ENCODE results near the gene ALKBH5. TPM values are rescaled to one million over a fixed set of nuclear protein-coding genes. Genes with fewer than 3 reads are reported as not detected.
A peak's percentile ranks its signal among the peaks of the same experiment; 100 is the strongest.

Gene ALKBH5
- total RNA-seq: 100 to 1,000 TPM; 133 to 134 TPM

DNA sequence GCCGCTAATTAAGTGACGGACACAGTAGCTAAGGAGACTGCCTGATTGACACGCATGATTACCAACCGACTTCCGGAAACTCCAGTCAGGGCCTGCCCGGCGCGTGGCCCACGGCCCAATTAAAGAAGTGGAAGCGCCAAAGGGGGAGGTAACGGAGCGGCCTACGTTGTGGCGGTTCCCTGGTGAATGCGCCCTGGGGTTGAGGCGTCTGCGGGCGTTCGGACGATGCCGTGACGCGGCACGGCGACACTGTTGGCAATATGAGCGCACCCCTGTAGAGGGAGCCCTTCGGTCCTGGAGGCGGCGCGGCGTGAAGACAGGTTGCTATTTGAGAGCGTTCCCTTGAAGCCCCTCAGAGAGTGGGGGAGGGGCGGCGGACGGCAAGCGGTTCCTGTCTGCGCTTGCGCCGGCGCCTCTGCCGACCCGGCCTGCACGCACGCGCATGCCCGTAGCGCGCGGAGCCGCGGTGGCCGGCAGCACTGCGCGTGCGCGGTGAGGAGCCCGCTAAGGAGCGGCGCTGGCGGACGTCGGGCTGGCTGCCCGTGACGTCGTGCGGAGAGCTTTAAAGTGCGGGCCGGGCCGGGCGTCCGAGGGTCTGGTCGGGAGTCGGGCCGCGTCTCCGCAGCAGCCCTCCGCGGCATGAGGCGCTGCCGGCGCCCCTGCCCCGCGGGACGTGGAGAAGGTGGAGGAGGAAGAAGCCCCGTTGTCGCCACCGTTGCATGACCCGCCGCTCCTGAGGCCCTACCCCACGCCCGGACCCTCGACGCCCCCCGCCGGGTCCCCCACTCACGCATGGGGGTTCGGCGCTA lies at the start of gene ALKBH5:
Gene ALKBH5 (plus strand): TSS at position 495 of the 809 bp plus-strand sequence. CDS start 416 bp downstream, outside the sequence.
- POLR2A ChIA-PET: interaction anchor here (1.0 to 4.1 kb wide), 9 partner anchors 18 to 224 kb away, joined by 3 to 14 read pairs (median 4); partner anchors contain the start of genes FLII and LLGL1
- Mint-ChIP-seq H3K36me3 (peaks cover 28% of the 10 kb centered on the region), H3K4me1 (peaks cover 39% of the 10 kb centered on the region), H3K4me3 (peak within 1 kb of the TSS; percentile 91), H3K27me3 (no peaks in the 10 kb centered on the region), H3K9me3 (no peaks in the 10 kb centered on the region), H3K27ac (peak within 1 kb of the TSS; percentile 98)
- DNase-seq (peak; percentile 99), ATAC-seq (ENCODE audit: low read depth) (peak; percentile 90)

GRCh38 chr17:18136357-18136756 lies 47.3 kb upstream of the ALKBH5 start:
- POLR2A ChIA-PET: no interaction called here

GRCh38 chr17:18138065-18138749 lies 45.4 kb upstream of the ALKBH5 start:
- no peaks in the 10 kb centered on the region for H3K27me3 Mint-ChIP-seq
- no peaks in the 10 kb centered on the region for H3K4me1 Mint-ChIP-seq
- POLR2A ChIA-PET: no interaction called here
- H3K9me3 Mint-ChIP-seq: no peaks in the 10 kb centered on the region
- no peak overlapping the region for H3K4me3 Mint-ChIP-seq
- no peaks in the 10 kb centered on the region for H3K36me3 Mint-ChIP-seq
- ATAC-seq (ENCODE audit: low read depth): no peak
- no peak for DNase-seq
- H3K27ac Mint-ChIP-seq: no peak overlapping the region

More at GRCh38 chr17:18136357-18136756, 47.3 kb upstream of the ALKBH5 start:
- H3K27me3 Mint-ChIP-seq: no peaks in the 10 kb centered on the region
- H3K9me3 Mint-ChIP-seq: no peaks in the 10 kb centered on the region
- H3K4me1 Mint-ChIP-seq: no peaks in the 10 kb centered on the region
- no peak overlapping the region for H3K4me3 Mint-ChIP-seq
- DNase-seq (no peak), ATAC-seq (ENCODE audit: low read depth) (no peak)
- H3K27ac Mint-ChIP-seq: no peak overlapping the region
- H3K36me3 Mint-ChIP-seq: no peaks in the 10 kb centered on the region

DNA sequence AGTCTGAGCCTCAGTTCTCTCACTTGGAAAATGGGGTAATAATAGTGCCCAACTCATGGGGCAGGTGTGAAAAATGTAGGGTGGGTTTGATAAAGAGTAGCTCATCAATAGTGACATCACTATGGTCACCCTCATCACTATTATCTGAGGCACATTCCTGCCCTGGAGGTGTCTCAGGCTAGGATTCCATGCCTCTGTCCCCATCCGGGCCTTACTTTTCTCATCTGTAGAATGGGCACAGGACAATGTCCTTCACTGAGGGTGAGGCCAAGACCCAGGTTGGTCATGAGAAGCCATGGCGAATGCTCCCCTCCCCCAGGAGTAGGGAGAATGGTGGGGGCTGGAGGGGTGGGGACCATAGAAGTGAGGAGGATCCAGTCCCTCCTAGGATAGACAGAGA lies 44.5 kb upstream of the ALKBH5 start:
- H3K4me1 Mint-ChIP-seq: no peaks in the 10 kb centered on the region
- H3K36me3 Mint-ChIP-seq: no peaks in the 10 kb centered on the region
- POLR2A ChIA-PET: no interaction called here
- H3K27ac Mint-ChIP-seq: no peak overlapping the region
- no peak overlapping the region for H3K4me3 Mint-ChIP-seq
- H3K9me3 Mint-ChIP-seq: no peaks in the 10 kb centered on the region
- no peaks in the 10 kb centered on the region for H3K27me3 Mint-ChIP-seq
- ATAC-seq (ENCODE audit: low read depth) (no peak), DNase-seq (no peak)

GRCh38 chr17:18139498-18139897 lies 44.1 kb upstream of the ALKBH5 start:
- ATAC-seq (ENCODE audit: low read depth) (no peak), DNase-seq (no peak)
- H3K27me3 Mint-ChIP-seq: no peaks in the 10 kb centered on the region
- H3K4me3 Mint-ChIP-seq: no peak overlapping the region
- POLR2A ChIA-PET: no interaction called here
- H3K27ac Mint-ChIP-seq: no peak overlapping the region
- no peaks in the 10 kb centered on the region for H3K4me1 Mint-ChIP-seq
- H3K9me3 Mint-ChIP-seq: no peaks in the 10 kb centered on the region
- no peaks in the 10 kb centered on the region for H3K36me3 Mint-ChIP-seq

- H3K27me3 Mint-ChIP-seq: no peaks in the 10 kb centered on the region
- H3K4me1 Mint-ChIP-seq: no peaks in the 10 kb centered on the region
- no peak for ATAC-seq (ENCODE audit: low read depth)
- H3K4me3 Mint-ChIP-seq: no peak overlapping the region
- POLR2A ChIA-PET: interaction anchor here (1.3 kb wide), 1 partner anchor 43 kb away, joined by 4 read pairs; the partner anchor contains the start of gene ALKBH5
- DNase-seq: no peak
- H3K27ac Mint-ChIP-seq: no peak overlapping the region
- H3K9me3 Mint-ChIP-seq: no peaks in the 10 kb centered on the region
- no peaks in the 10 kb centered on the region for H3K36me3 Mint-ChIP-seq
Measured at GRCh38 chr17:18139949-18140348, 43.7 kb upstream of the ALKBH5 start.

DNA sequence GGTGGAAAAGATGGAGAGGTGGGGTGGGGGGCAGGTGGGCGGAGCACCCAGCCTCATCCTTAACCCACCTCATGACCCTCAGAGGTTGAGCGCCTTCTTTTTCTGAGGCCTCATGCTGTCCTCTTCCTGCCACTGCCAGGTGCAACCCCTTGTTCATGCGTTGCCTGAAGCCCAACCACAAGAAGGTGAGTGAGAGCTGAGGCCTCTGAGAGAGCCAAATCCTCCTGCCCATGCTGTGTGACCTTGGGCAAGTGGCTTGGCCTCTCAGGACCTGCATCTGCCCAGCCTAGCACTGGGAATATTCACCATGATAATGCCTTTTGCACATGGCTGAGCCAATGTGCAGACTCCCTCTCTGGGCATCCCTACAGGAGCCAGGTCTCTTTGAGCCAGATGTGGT lies 43.0 kb upstream of the ALKBH5 start:
- POLR2A ChIA-PET: interaction anchor here (1.0 to 1.3 kb wide), 2 partner anchors 17 to 43 kb away, joined by 3 to 4 read pairs; partner anchors contain the start of gene ALKBH5
- no peaks in the 10 kb centered on the region for H3K36me3 Mint-ChIP-seq

GRCh38 chr17:18141210-18141803 lies 42.3 kb upstream of the ALKBH5 start:
- no peak for DNase-seq
- H3K27me3 Mint-ChIP-seq: peaks cover 2% of the 10 kb centered on the region

More for the DNA sequence above, 43.0 kb upstream of the ALKBH5 start:
- Mint-ChIP-seq H3K27ac (no peak overlapping the region), H3K27me3 (no peaks in the 10 kb centered on the region), H3K4me1 (no peaks in the 10 kb centered on the region), H3K4me3 (no peak overlapping the region), H3K9me3 (no peaks in the 10 kb centered on the region)
- ATAC-seq (ENCODE audit: low read depth): no peak
- no peak for DNase-seq

GRCh38 chr17:18142417-18142816 lies 41.2 kb upstream of the ALKBH5 start:
- DNase-seq (no peak), ATAC-seq (ENCODE audit: low read depth) (no peak)
- Mint-ChIP-seq H3K27ac (no peak overlapping the region), H3K4me3 (no peak overlapping the region), H3K9me3 (no peaks in the 10 kb centered on the region), H3K36me3 (no peaks in the 10 kb centered on the region), H3K4me1 (no peaks in the 10 kb centered on the region), H3K27me3 (peaks cover 2% of the 10 kb centered on the region)
- POLR2A ChIA-PET: no interaction called here

More at GRCh38 chr17:18141210-18141803, 42.3 kb upstream of the ALKBH5 start:
- POLR2A ChIA-PET: interaction anchor here (1.0 to 1.3 kb wide), 2 partner anchors 17 to 42 kb away, joined by 3 to 4 read pairs; partner anchors contain the start of gene ALKBH5
- Mint-ChIP-seq H3K36me3 (no peaks in the 10 kb centered on the region), H3K4me1 (no peaks in the 10 kb centered on the region), H3K27ac (no peak overlapping the region), H3K4me3 (no peak overlapping the region), H3K9me3 (no peaks in the 10 kb centered on the region)
- peak; percentile 44 for ATAC-seq (ENCODE audit: low read depth)

DNA sequence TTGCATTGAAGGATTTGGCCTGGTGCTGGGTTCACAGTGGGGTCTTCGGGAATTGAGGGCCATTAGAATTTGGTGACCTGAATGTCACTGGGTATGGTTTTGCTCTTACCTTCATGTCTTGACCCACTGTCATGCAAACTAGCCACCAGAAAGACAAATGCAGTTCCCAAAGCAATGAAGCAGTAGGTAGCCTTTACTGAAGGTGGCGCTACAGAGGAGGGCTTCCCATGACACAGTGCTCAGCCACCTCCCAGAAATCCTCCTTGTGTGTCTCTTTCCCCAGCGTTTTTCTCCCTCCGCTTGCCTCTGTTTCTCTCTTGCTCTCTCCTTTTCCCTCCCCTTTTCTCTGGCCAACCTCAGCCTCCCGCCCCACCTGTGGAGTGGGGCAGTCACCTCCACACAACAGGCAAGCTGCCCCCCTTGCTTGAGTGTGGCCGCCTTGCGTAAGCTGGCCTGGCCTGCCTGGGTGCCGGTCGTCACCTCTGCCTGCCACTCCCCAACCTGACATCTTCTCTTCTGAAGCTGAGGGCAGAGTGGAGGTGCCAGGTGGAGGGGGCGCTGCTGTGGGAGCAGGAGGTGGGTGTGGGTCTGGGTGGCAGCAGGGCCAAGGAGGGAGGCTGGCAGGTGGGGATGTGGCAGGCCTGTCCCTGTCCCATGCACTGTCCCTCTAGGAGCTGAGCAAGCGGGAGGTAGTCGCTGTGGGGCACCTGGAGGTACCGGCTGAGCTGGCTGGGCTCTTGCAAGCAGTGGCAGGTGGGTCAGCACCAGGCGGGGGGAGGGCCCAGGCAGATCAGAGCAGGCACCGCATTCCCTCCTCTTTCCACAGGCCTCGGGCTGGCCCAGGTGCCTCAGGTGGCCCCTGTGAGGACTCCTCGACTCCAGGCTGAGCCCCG lies 40.3 kb upstream of the ALKBH5 start:
- no peak overlapping the region for H3K4me3 Mint-ChIP-seq
- no peaks in the 10 kb centered on the region for H3K9me3 Mint-ChIP-seq
- no peak overlapping the region for H3K27ac Mint-ChIP-seq
- DNase-seq (no peak), ATAC-seq (ENCODE audit: low read depth) (no peak)
- no peaks in the 10 kb centered on the region for H3K36me3 Mint-ChIP-seq
- no peaks in the 10 kb centered on the region for H3K4me1 Mint-ChIP-seq
- POLR2A ChIA-PET: no interaction called here
- peaks cover 2% of the 10 kb centered on the region for H3K27me3 Mint-ChIP-seq

GRCh38 chr17:18144261-18144660 lies 39.4 kb upstream of the ALKBH5 start:
- H3K27ac Mint-ChIP-seq: no peak overlapping the region
- no peak for ATAC-seq (ENCODE audit: low read depth)

DNA sequence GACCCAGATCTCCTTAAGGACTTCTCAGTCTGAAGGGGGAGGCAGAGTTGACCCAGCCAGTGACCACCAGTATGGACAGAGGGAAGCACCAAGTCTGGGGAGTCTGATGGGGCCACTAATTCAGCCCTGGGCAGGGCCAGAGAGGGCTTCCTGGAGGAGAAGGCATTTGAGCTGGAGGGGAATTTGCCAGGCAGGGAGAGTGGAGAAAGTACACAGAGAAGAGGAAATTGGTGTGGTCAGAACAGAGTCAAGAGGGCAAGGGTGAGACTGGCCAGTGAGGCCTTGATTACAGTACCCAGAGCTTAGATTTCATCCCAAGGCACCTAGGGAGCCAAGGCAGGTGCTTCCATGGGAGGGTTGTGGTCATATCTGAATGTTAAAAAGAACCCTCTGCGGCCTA lies 38.8 kb upstream of the ALKBH5 start:
- H3K4me3 Mint-ChIP-seq: no peak overlapping the region
- no peak overlapping the region for H3K27ac Mint-ChIP-seq
- H3K27me3 Mint-ChIP-seq: peaks cover 2% of the 10 kb centered on the region

More at GRCh38 chr17:18144261-18144660, 39.4 kb upstream of the ALKBH5 start:
- H3K4me1 Mint-ChIP-seq: no peaks in the 10 kb centered on the region
- POLR2A ChIA-PET: no interaction called here
- peaks cover 2% of the 10 kb centered on the region for H3K27me3 Mint-ChIP-seq
- no peak overlapping the region for H3K4me3 Mint-ChIP-seq
- no peaks in the 10 kb centered on the region for H3K9me3 Mint-ChIP-seq
- no peak for DNase-seq
- no peaks in the 10 kb centered on the region for H3K36me3 Mint-ChIP-seq

DNA sequence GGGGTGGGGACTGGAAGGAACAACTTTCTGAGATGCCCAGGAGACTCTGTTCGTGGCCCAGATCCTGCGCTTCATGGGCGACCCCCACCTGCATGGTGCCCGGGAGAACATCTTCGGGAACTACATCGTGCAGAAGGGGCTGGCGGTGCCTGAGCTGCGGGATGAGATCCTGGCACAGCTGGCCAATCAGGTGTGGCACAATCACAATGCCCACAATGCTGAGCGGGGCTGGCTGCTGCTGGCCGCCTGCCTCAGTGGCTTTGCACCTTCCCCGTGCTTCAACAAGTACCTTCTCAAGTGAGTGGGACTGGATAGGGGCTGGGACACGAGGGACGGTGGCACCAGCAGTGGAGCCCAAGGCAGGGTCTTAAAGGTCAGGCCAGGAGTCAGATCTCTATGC lies 37.8 kb upstream of the ALKBH5 start:
- Mint-ChIP-seq H3K27me3 (peaks cover 2% of the 10 kb centered on the region), H3K4me1 (no peaks in the 10 kb centered on the region), H3K27ac (no peak overlapping the region), H3K9me3 (no peaks in the 10 kb centered on the region), H3K4me3 (no peak overlapping the region), H3K36me3 (no peaks in the 10 kb centered on the region)
- ATAC-seq (ENCODE audit: low read depth) (no peak), DNase-seq (no peak)
- POLR2A ChIA-PET: no interaction called here

More for the DNA sequence above, 38.8 kb upstream of the ALKBH5 start:
- no peaks in the 10 kb centered on the region for H3K36me3 Mint-ChIP-seq
- no peaks in the 10 kb centered on the region for H3K4me1 Mint-ChIP-seq
- POLR2A ChIA-PET: no interaction called here
- no peaks in the 10 kb centered on the region for H3K9me3 Mint-ChIP-seq
- ATAC-seq (ENCODE audit: low read depth) (no peak), DNase-seq (no peak)

Data from activated naive CD8-positive, alpha-beta T cell treated with anti-CD3 and anti-CD28 coated beads, Interleukin-2, amount 10 ng/mL, durations not matched to agents 7 days and 5 days (primary cell).